ENCODE data around the gene ACTN2.

Gene ACTN2

DNA sequence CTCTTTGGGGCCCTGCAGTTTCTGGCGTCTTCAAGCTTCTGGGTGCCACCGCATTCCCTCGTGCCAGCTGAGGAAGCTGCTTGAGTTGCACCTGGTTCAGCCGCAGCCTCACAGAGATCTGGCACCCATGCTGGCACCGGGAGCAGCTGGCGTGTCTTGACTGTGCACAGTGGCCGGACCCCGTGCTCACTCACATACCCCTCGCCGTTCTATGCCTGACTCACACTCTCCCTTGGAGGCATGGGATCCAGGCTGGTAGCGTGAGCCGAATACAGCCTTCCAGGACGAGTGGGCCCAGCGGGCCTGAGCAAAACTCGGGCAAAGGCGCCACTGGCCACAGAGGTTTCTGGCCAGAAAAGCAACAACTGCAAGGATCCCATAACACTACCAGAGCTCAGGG, 100.2 kb downstream of the ACTN2 start:
- Histone ChIP-seq H3K27me3 (ENCODE audit: control insufficient read depth, insufficient read depth, low read length) (no peaks in the 10 kb centered on the region), H3K9me3 (replicated peaks; ENCODE audit: low read length) (no peaks in the 10 kb centered on the region), H3K36me3 (ENCODE audit: insufficient read depth, low read length) (no peaks in the 10 kb centered on the region), H3K4me1 (ENCODE audit: control insufficient read depth, insufficient read depth, low read length) (no peaks in the 10 kb centered on the region), H3K9ac (ENCODE audit: low read depth, low read length) (no peak overlapping the region), H3K4me3 (ENCODE audit: low read length) (no peak overlapping the region), H3K4me2 (ENCODE audit: low read length) (no peak overlapping the region)

DNA sequence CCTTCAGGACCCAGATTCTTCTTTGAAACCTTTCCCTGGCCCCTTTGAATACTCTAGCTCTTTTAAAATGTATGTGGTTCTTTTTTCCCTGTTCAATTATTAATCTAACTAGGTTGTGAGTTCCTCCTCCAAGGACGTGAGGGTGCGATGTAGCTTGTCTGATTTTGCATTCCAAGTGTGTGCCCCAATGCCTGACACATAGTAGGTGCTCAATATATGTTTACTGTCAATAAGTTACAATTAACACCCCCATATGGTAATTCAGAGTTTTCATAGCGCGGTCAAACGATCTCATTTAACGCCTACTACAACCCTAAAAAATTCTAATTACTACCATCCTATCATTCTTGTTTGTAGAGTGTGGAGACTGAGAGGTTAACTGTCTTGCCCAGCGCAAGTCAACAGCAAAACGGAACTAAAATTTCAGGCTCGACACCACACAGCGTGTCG, 108.3 kb downstream of the ACTN2 start:
- H3K4me1 ChIP-seq (ENCODE audit: control insufficient read depth, insufficient read depth, low read length) = peaks cover 8% of the 10 kb centered on the region
- H3K36me3 ChIP-seq (ENCODE audit: insufficient read depth, low read length) = no peaks in the 10 kb centered on the region
- peak overlapping the region; percentile 63 for H3K9ac ChIP-seq (ENCODE audit: low read depth, low read length)
- no peaks in the 10 kb centered on the region for H3K27me3 ChIP-seq (ENCODE audit: control insufficient read depth, insufficient read depth, low read length)
- peak overlapping the region; percentile 92 for H3K4me2 ChIP-seq (ENCODE audit: low read length)
- H3K9me3 ChIP-seq (replicated peaks; ENCODE audit: low read length) = no peaks in the 10 kb centered on the region
- peak overlapping the region; percentile 92 for H3K4me3 ChIP-seq (ENCODE audit: low read length)

DNA sequence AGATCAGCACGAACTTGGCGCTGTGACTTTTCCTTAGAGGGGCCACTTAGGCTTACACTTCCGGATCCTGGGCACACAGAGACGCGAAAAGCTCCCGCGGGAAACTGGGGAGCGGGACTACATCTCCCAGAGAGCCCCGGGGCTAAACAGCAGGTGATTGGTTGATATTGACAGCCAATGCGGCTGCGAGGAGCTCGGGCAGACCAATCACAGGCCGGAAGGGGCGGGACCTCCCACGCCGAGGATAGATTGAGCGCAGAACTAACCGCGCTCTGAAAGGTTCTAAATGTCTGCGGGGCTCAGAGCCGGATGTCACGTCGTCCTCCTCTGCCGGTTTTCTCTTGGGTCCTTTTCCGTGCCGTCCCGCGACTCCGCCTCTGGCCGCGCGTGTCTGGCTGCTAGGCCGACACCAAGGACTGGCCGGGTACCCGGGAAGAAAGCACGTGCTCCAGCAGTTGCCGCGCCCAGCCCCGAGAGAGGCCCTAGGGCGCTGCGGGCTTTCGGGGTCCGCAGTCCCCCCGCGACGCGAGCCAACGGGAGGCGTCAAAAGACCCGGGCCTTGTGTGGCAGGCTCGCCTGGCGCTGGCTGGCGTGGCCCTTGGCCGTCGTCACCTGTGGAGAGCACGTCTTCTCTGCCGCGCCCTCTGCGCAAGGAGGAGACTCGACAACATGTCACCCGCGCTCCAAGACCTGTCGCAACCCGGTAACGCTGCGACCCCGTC, 108.9 kb downstream of the ACTN2 start, which contains the start of gene MTR:
Gene MTR, plus strand, starts transcription at position 258 of the 722 bp plus-strand sequence. Its CDS starts 412 bp downstream, at position 670.
- Histone ChIP-seq H3K4me3 (ENCODE audit: low read length) (peak within 1 kb of the TSS; percentile 92), H3K36me3 (ENCODE audit: insufficient read depth, low read length) (no peaks in the 10 kb centered on the region), H3K27me3 (ENCODE audit: control insufficient read depth, insufficient read depth, low read length) (no peaks in the 10 kb centered on the region), H3K9ac (ENCODE audit: low read depth, low read length) (peak within 1 kb of the TSS; percentile 91), H3K4me1 (ENCODE audit: control insufficient read depth, insufficient read depth, low read length) (peaks cover 8% of the 10 kb centered on the region), H3K9me3 (replicated peaks; ENCODE audit: low read length) (no peaks in the 10 kb centered on the region), H3K4me2 (ENCODE audit: low read length) (peak within 1 kb of the TSS; percentile 92)

DNA sequence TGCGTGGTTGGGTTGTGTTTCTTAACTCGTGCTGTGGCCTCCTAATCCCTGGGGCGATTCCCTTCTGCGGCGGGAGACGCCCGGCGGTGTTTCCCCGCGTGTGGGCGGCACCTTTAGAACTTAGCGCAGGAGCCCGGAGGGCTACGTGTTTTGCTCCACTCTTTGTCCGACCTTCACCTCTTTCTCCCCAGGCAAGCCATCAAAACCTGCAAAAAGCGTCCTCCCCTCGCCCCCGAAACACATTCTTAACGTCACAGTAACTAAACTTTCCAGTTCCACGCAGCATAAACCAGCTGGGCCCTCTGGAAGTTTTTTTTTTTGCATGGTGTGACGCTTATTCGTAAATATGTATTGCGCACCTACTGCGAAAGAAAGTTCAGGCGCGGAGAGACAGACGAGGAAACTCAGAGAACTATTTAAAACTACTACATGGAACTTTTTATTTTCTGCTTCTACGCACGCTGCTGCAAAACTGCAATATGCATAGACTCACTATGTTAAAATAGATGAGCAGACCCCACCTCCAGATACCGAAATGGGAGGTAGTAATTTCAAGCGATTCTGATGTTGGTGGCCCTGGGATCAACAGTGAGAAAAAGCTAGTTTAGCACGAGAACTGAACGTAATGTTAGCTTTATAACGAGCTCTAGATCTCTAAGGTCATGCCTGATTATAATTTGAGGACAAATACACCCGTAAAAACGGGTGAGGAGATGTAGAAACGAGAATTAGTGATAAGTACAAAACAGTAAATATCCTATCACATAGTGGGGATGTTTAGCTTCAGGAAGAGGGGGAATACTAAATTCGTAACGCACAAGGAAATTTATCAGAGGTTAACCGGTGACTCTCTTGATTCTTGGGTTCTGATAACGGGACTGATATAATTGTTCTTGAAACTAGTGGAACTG, 109.7 kb downstream of the ACTN2 start:
- Histone ChIP-seq H3K36me3 (ENCODE audit: insufficient read depth, low read length) (no peaks in the 10 kb centered on the region), H3K4me3 (ENCODE audit: low read length) (peak overlapping the region; percentile 92), H3K9me3 (replicated peaks; ENCODE audit: low read length) (no peaks in the 10 kb centered on the region), H3K27me3 (ENCODE audit: control insufficient read depth, insufficient read depth, low read length) (no peaks in the 10 kb centered on the region), H3K4me1 (ENCODE audit: control insufficient read depth, insufficient read depth, low read length) (peaks cover 8% of the 10 kb centered on the region), H3K4me2 (ENCODE audit: low read length) (peak overlapping the region; percentile 92), H3K9ac (ENCODE audit: low read depth, low read length) (peak overlapping the region; percentile 91)

GRCh38 chr1:236799001-236799400, 112.7 kb downstream of the ACTN2 start:
- Histone ChIP-seq H3K4me2 (ENCODE audit: low read length) (no peak overlapping the region), H3K9me3 (replicated peaks; ENCODE audit: low read length) (no peaks in the 10 kb centered on the region), H3K4me3 (ENCODE audit: low read length) (no peak overlapping the region), H3K27me3 (ENCODE audit: control insufficient read depth, insufficient read depth, low read length) (no peaks in the 10 kb centered on the region), H3K4me1 (ENCODE audit: control insufficient read depth, insufficient read depth, low read length) (peaks cover 8% of the 10 kb centered on the region), H3K9ac (ENCODE audit: low read depth, low read length) (no peak overlapping the region), H3K36me3 (ENCODE audit: insufficient read depth, low read length) (no peaks in the 10 kb centered on the region)

DNA sequence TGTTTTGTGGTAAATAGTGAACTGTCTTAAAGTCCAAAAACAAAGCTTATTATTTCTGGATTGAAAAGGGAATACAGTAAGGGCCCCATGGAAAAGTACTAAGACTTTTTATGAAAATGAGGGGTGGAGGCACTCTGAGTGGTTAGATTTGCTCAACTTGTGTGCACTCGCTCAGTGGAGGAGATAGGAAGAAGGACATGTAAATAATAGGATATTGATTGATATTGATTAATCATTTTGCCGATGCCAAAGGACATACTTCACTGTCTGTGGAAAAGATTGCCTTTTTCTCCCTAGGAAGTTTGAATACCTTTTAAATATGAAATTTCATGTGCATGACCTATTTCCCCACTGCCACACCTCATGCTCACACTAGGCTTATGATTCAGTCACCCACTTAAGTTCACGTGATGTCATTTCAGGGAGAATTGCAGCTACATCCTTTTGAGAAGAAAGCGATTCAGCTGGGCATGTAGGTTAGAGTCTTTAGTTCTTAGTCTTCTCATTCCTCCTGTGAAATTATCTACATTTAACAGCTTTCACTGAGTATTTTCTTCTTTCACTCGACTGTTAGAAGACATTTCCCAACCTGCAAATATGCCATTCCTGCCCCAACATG, 113.8 kb downstream of the ACTN2 start:
- Histone ChIP-seq H3K9ac (ENCODE audit: low read depth, low read length) (no peak overlapping the region), H3K36me3 (ENCODE audit: insufficient read depth, low read length) (no peaks in the 10 kb centered on the region), H3K9me3 (replicated peaks; ENCODE audit: low read length) (no peaks in the 10 kb centered on the region), H3K27me3 (ENCODE audit: control insufficient read depth, insufficient read depth, low read length) (no peaks in the 10 kb centered on the region), H3K4me1 (ENCODE audit: control insufficient read depth, insufficient read depth, low read length) (peaks cover 5% of the 10 kb centered on the region), H3K4me3 (ENCODE audit: low read length) (no peak overlapping the region), H3K4me2 (ENCODE audit: low read length) (no peak overlapping the region)

- Histone ChIP-seq H3K4me3 (ENCODE audit: low read length) (no peak overlapping the region), H3K9ac (ENCODE audit: low read depth, low read length) (no peak overlapping the region), H3K27me3 (ENCODE audit: control insufficient read depth, insufficient read depth, low read length) (no peaks in the 10 kb centered on the region), H3K36me3 (ENCODE audit: insufficient read depth, low read length) (no peaks in the 10 kb centered on the region), H3K9me3 (replicated peaks; ENCODE audit: low read length) (no peaks in the 10 kb centered on the region), H3K4me1 (ENCODE audit: control insufficient read depth, insufficient read depth, low read length) (peaks cover 5% of the 10 kb centered on the region), H3K4me2 (ENCODE audit: low read length) (no peak overlapping the region)
Measured at GRCh38 chr1:236800623-236801022, 114.3 kb downstream of the ACTN2 start.

DNA sequence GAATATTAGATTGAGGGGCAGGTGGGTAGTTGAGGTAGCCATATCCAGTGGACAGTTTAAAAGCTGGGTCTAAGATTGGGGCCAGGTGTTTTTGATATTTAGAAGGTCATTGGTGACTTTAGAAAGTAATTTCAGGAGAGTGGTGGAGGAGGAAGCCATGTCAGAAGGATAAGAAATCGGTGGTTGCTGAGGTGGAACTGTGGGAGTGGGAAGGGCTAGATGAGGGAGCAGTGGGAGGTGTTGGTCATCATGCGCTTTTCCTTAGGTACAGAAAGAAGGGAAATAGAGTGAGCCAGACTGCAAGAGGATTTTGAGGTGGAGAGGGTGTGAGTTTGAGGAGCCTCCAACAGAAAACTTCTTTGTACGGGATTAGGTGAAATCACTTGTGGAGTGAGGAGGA, 116.0 kb downstream of the ACTN2 start:
- H3K36me3 ChIP-seq (ENCODE audit: insufficient read depth, low read length) = peaks cover 3% of the 10 kb centered on the region
- H3K4me2 ChIP-seq (ENCODE audit: low read length) = no peak overlapping the region
- no peaks in the 10 kb centered on the region for H3K9me3 ChIP-seq (replicated peaks; ENCODE audit: low read length)
- H3K9ac ChIP-seq (ENCODE audit: low read depth, low read length) = no peak overlapping the region
- no peak overlapping the region for H3K4me3 ChIP-seq (ENCODE audit: low read length)
- no peaks in the 10 kb centered on the region for H3K27me3 ChIP-seq (ENCODE audit: control insufficient read depth, insufficient read depth, low read length)
- H3K4me1 ChIP-seq (ENCODE audit: control insufficient read depth, insufficient read depth, low read length) = peaks cover under 1% of the 10 kb centered on the region

GRCh38 chr1:236806634-236807033, 120.3 kb downstream of the ACTN2 start:
- Histone ChIP-seq H3K9me3 (replicated peaks; ENCODE audit: low read length) (no peaks in the 10 kb centered on the region), H3K36me3 (ENCODE audit: insufficient read depth, low read length) (peaks cover 25% of the 10 kb centered on the region)

DNA sequence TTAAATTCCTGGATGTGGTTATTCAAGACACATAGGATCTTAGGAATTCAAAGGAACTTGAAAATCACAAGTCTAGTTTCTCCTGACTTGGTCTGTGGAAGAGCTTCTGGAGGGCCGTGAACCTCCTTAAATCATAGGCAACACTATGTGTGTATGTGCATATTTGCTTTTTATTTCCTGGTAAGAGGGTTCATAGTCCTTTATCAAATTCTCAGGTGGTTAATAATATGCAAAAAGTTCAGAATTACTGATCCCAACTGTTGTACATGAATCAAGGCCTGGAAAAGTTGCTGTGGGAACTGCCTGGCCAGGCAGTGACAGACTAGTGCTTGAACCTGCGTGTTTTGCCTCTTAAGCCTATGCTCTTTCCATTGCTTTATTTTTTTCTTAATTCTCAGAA, 121.7 kb downstream of the ACTN2 start:
- peaks cover 36% of the 10 kb centered on the region for H3K36me3 ChIP-seq (ENCODE audit: insufficient read depth, low read length)

More at GRCh38 chr1:236806634-236807033, 120.3 kb downstream of the ACTN2 start:
- Histone ChIP-seq H3K9ac (ENCODE audit: low read depth, low read length) (no peak overlapping the region), H3K4me2 (ENCODE audit: low read length) (no peak overlapping the region), H3K4me3 (ENCODE audit: low read length) (no peak overlapping the region), H3K4me1 (ENCODE audit: control insufficient read depth, insufficient read depth, low read length) (no peaks in the 10 kb centered on the region), H3K27me3 (ENCODE audit: control insufficient read depth, insufficient read depth, low read length) (no peaks in the 10 kb centered on the region)

GRCh38 chr1:236808564-236809130, 122.3 kb downstream of the ACTN2 start:
- Histone ChIP-seq H3K4me1 (ENCODE audit: control insufficient read depth, insufficient read depth, low read length) (no peaks in the 10 kb centered on the region), H3K4me2 (ENCODE audit: low read length) (no peak overlapping the region), H3K4me3 (ENCODE audit: low read length) (no peak overlapping the region), H3K36me3 (ENCODE audit: insufficient read depth, low read length) (peaks cover 42% of the 10 kb centered on the region), H3K9ac (ENCODE audit: low read depth, low read length) (no peak overlapping the region), H3K27me3 (ENCODE audit: control insufficient read depth, insufficient read depth, low read length) (no peaks in the 10 kb centered on the region), H3K9me3 (replicated peaks; ENCODE audit: low read length) (no peaks in the 10 kb centered on the region)

More for the DNA sequence above, 121.7 kb downstream of the ACTN2 start:
- H3K4me1 ChIP-seq (ENCODE audit: control insufficient read depth, insufficient read depth, low read length) = no peaks in the 10 kb centered on the region
- no peak overlapping the region for H3K9ac ChIP-seq (ENCODE audit: low read depth, low read length)
- H3K4me3 ChIP-seq (ENCODE audit: low read length) = no peak overlapping the region
- H3K9me3 ChIP-seq (replicated peaks; ENCODE audit: low read length) = no peaks in the 10 kb centered on the region
- no peaks in the 10 kb centered on the region for H3K27me3 ChIP-seq (ENCODE audit: control insufficient read depth, insufficient read depth, low read length)
- no peak overlapping the region for H3K4me2 ChIP-seq (ENCODE audit: low read length)

All from skeletal muscle satellite cell (primary cell).